Nephron progenitor cell (in vitro differentiated cells): ENCODE results near the gene KRTAP10-2.
"Not testable (repeated sequence)": the region's sequence is repeated elsewhere in the genome, so short reads cannot be mapped to it uniquely, and the experiment has no call there.

Source experiments
- DNase-seq: peaks from one replicate; pipeline ENCODE4 v3.0.0; 2021
- H3K27ac Mint-ChIP-seq: 2 replicates; pipeline ENCODE4 v1.8.0; 2021; ENCODE audit warnings: mild to moderate bottlenecking, moderate library complexity, mixed read lengths
- H3K27me3 Mint-ChIP-seq: 2 replicates; pipeline ENCODE4 v1.8.0; 2021; ENCODE audit warnings: mild to moderate bottlenecking, low read depth, mixed read lengths; ENCODE audit not compliant: poor library complexity
- H3K36me3 Mint-ChIP-seq: 2 replicates; pipeline ENCODE4 v1.8.0; 2021; ENCODE audit warnings: low read depth, mixed read lengths
- H3K4me1 Mint-ChIP-seq: 2 replicates; pipeline ENCODE4 v1.8.0; 2021; ENCODE audit warnings: mixed read lengths
- H3K4me3 Mint-ChIP-seq: 2 replicates; pipeline ENCODE4 v1.8.0; 2021; ENCODE audit warnings: mild to moderate bottlenecking, moderate library complexity, mixed read lengths
- H3K9me3 Mint-ChIP-seq: 2 replicates; pipeline ENCODE4 v1.8.0; 2021; ENCODE audit warnings: mild to moderate bottlenecking, moderate library complexity, mixed read lengths
- TF ChIP-seq, protein P1 (sequence below): fragments of 200-600 bp; sonication (generic); IDR thresholded peaks from 2 replicates; pipeline ENCODE4 v1.5.0; 2021; ENCODE audit warnings: antibody characterized with exemption

KRTAP10-2 gene

DNA sequence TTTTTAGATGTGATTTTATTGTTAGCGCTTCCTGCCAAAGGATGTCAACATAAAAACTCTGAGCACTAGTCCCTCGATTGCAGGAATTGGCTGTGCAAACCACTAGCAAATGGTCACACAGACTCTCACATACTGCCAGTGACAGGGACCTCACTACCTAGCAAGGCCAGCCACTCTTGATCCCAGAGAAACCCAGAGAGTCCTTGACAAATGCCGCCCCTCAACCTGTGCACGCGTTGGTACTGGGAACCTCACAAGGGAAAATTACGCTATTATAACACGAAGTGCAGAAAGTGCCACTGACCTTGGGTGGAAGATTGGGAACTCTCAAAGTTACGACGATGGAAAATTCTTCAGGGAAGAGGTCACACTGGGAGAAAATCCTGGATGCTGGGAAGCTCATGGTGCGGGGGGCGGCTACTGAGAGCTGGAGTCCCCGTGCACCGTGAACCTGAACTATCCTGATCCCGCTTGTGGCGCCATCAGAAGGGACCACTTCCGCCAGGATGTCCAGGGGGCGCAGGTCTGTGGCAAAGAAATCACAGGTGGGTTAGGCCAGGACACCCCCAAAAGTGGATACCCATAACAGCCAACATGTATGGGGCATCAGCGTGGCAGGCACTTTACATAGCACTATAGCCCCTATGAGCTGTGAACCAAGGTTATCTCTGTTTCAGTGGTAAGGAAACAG lies 16.3 kb upstream of the KRTAP10-2 start:
- H3K9me3 Mint-ChIP-seq, result peaks cover 29% of the 10 kb centered on the region
- H3K27me3 Mint-ChIP-seq, result peaks cover 26% of the 10 kb centered on the region
- H3K27ac Mint-ChIP-seq, result no peak overlapping the region
- H3K36me3 Mint-ChIP-seq, result no peaks in the 10 kb centered on the region
- TF ChIP-seq, protein P1, sequence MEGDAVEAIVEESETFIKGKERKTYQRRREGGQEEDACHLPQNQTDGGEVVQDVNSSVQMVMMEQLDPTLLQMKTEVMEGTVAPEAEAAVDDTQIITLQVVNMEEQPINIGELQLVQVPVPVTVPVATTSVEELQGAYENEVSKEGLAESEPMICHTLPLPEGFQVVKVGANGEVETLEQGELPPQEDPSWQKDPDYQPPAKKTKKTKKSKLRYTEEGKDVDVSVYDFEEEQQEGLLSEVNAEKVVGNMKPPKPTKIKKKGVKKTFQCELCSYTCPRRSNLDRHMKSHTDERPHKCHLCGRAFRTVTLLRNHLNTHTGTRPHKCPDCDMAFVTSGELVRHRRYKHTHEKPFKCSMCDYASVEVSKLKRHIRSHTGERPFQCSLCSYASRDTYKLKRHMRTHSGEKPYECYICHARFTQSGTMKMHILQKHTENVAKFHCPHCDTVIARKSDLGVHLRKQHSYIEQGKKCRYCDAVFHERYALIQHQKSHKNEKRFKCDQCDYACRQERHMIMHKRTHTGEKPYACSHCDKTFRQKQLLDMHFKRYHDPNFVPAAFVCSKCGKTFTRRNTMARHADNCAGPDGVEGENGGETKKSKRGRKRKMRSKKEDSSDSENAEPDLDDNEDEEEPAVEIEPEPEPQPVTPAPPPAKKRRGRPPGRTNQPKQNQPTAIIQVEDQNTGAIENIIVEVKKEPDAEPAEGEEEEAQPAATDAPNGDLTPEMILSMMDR, result no peak
- no peak overlapping the region for H3K4me3 Mint-ChIP-seq
- no peak for DNase-seq
- no peaks in the 10 kb centered on the region for H3K4me1 Mint-ChIP-seq

DNA sequence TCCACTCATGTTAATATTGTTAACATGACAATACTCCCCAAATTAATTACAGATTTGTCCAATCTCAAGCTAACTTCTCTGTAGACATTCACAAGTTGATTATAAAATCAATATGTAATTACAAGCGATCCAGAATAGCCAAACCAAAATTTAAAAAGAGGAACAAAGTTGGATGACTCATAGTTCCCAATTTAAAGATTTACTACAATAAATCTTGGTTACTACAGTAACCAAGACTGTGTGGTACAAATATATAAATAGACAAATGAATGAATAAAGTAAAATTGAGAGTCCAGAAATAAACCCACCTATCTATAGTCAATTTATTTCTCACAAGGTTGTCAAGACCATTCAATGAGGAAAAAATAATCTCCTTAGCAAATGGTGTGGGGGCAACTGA lies 15.1 kb upstream of the KRTAP10-2 start:
- H3K36me3 Mint-ChIP-seq, result no peaks in the 10 kb centered on the region
- TF ChIP-seq, protein P1, result no peak
- DNase-seq, result no peak
- no peak overlapping the region for H3K27ac Mint-ChIP-seq
- H3K4me3 Mint-ChIP-seq, result no peak overlapping the region
- H3K9me3 Mint-ChIP-seq, result peaks cover 27% of the 10 kb centered on the region
- peaks cover 29% of the 10 kb centered on the region for H3K27me3 Mint-ChIP-seq
- H3K4me1 Mint-ChIP-seq, result no peaks in the 10 kb centered on the region

DNA sequence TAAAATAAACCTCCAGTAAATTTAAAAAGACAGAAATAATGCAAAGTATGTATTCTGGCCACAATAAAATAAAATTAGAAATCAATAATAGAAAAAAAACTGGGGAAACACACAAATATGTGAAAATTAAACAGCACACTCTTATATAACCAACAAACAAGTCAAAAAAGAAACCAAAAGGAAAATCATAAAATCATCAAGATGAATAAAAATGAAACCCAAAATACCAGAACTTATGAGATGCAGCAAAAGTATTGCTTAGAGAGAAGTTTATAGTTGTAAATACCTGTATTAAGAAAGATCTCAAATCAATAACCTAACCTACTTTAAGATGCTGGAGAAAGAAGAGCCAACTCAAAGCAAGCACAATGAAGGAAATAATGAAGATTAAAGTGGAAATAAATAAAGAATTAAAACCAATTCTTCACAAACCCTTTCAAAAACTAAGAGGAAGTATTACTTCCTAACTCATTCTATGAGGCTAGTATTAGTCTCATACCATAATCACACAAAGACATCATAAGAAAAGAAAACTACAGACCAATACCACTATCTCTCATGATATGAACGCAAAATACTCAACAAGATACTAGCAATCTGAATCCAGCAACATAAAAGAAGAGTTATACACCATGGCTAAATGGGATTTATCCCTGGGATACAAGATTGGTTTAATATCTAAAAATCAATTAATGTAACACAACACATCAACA lies 13.7 kb upstream of the KRTAP10-2 start:
- Mint-ChIP-seq H3K27ac (no peak overlapping the region), H3K4me3 (no peak overlapping the region), H3K4me1 (no peaks in the 10 kb centered on the region), H3K9me3 (peaks cover 28% of the 10 kb centered on the region), H3K36me3 (no peaks in the 10 kb centered on the region), H3K27me3 (peaks cover 23% of the 10 kb centered on the region)
- TF ChIP-seq, protein P1, result no peak
- no peak for DNase-seq

DNA sequence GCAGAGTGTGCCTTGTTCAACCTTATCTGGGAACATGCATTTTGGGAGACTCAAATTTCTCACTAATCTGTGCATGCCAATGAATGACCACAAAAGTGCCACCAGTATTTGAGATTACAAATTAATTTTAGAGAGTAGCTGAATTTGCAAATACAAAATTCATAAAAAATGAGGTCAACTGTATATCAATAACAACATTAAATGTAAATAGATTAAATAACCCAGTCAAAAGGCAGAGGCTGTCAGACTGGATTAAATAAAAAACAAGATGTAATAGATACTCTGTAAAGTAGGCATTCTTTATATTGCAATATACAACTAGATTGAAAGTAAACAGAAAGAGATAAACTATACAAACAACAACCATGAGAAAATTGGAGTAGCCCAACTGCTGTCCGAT lies 12.8 kb upstream of the KRTAP10-2 start:
- Mint-ChIP-seq H3K4me3 (no peak overlapping the region), H3K4me1 (no peaks in the 10 kb centered on the region), H3K9me3 (peaks cover 28% of the 10 kb centered on the region), H3K27ac (no peak overlapping the region), H3K27me3 (peaks cover 23% of the 10 kb centered on the region), H3K36me3 (no peaks in the 10 kb centered on the region)
- TF ChIP-seq, protein P1, result no peak
- DNase-seq, result no peak

DNA sequence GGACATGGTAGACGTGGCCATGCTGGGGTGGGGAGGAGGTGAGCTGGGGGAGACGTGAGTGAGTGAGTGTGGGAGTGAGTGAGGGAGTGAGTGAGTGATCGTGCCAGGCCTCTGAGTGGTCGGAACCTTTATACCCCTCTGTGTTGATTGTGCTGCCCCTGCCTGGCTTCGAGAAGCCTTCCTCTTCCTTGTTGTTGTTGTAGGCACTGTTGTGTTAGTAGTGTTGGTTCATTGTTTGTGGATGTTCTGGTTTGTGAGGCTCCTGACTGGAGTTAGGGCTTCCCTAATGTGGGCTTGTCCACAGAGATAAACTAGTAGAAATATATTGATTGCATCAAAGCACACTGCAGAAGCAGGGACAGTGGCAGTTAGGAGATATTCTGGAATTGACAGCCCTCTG lies 7.4 kb upstream of the KRTAP10-2 start, which contains the start of gene KRTAP10-3:
Gene KRTAP10-3 (minus strand): TSS at position 101 of the 400 bp plus-strand sequence. CDS start 80 bp downstream, at position 21.
- Mint-ChIP-seq H3K27me3 (peaks cover 17% of the 10 kb centered on the region), H3K4me3 (no peak within 1 kb of the TSS), H3K4me1 (peaks cover 22% of the 10 kb centered on the region), H3K36me3 (no peaks in the 10 kb centered on the region), H3K9me3 (peaks cover 31% of the 10 kb centered on the region), H3K27ac (no peak within 1 kb of the TSS)
- no peak for DNase-seq
- TF ChIP-seq, protein P1, result no peak

DNA sequence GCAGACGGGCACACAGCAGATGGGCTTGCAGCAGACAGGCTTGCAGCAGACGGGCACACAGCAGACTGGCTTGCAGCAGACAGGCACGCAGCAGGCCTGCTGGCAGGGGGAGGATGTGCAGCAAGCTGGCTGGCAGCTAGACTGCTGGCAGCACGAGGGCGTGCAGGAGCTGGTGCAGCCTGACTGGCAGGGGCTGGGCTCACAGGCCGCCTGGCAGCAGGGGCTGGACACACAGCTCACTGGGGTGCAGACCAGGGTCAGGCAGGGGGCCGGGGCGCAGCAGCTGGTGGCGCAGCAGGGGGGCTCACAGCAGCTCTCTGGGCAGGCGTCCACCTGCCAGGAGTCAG lies 7.0 kb upstream of the KRTAP10-2 start:
- not testable (repeated sequence) for H3K27ac Mint-ChIP-seq
- H3K27me3 Mint-ChIP-seq, result peaks cover 17% of the 10 kb centered on the region

More for the DNA sequence above, 7.0 kb upstream of the KRTAP10-2 start:
- not testable (repeated sequence) for H3K4me3 Mint-ChIP-seq, DNase-seq, H3K36me3 Mint-ChIP-seq
- peaks cover 31% of the 10 kb centered on the region for H3K9me3 Mint-ChIP-seq
- H3K4me1 Mint-ChIP-seq, result peaks cover 22% of the 10 kb centered on the region
